Right lobe of liver (tissue), 6 donors: Measurements from ENCODE around the gene PPM1F. TPM values are rescaled to one million over a fixed set of nuclear protein-coding genes. Genes with fewer than 3 reads are reported as not detected.

Experiments
- ATAC-seq, 4 donors: fragments of 200-7000 bp; cut with Tn5 transposase; one replicate each; pipeline ENCODE4 v1.9.1; 2020; ENCODE audit warnings: mild to moderate bottlenecking in 4 of 4, moderate library complexity in 4 of 4
- DNase-seq, 3 donors: peaks; one replicate each; pipeline ENCODE4 v3.0.0-alpha.2; 2020
- H3K27ac ChIP-seq, 3 donors: fragments of 200-600 bp; one replicate each; pipeline ENCODE4 v1.8.0; 2022
- H3K27me3 ChIP-seq, 2 donors: fragments of 200-600 bp; one replicate each; pipeline ENCODE4 v1.8.0; 2022
- H3K36me3 ChIP-seq, 4 donors: fragments of 200-600 bp; sonication (generic) in 1 of 4; one replicate each; pipeline versions ENCODE4 v1.5.1 to v1.8.0; 2017 to 2022; ENCODE audit warnings: control low read depth in 1 of 4
- H3K4me1 ChIP-seq, 4 donors: fragments of 200-600 bp; sonication (generic) in 1 of 4; one replicate each; pipeline versions ENCODE4 v1.5.1 to v1.8.0; 2017 to 2022; ENCODE audit warnings: control low read depth in 1 of 4
- H3K4me3 ChIP-seq, 3 donors: fragments of 200-600 bp; one replicate each; pipeline ENCODE4 v1.8.0; 2022
- H3K9me3 ChIP-seq, 4 donors: fragments of 200-600 bp; sonication (generic) in 1 of 4; one replicate each; pipeline versions ENCODE4 v1.5.1 to v1.8.0; 2017 to 2022; ENCODE audit warnings: control low read depth in 1 of 4
- CTCF ChIP-seq, 4 donors: fragments of 200-600 bp in 3 of 4; fragments of 450-650 bp in 1 of 4; IDR thresholded peaks; one replicate each; pipeline versions ENCODE4 v1.5.1 to v1.8.0; 2016 to 2022; ENCODE audit warnings: antibody characterized with exemption in 4 of 4, mild to moderate bottlenecking in 2 of 4
- POLR2A ChIP-seq: fragments of 450-650 bp; IDR thresholded peaks from one replicate; pipeline ENCODE4 v1.6.1; 2017; ENCODE audit warnings: antibody characterized with exemption, mild to moderate bottlenecking
- WGBS: methylation state at CpG from one replicate; pipeline ENCODE4 v1.1.6; 2018; ENCODE audit warnings: low coverage, low lambda C conversion rate; ENCODE audit not compliant: insufficient coverage; ENCODE audit errors: missing lambda C conversion rate; 5-methylcytosine and 5-hydroxymethylcytosine counted together
- intact Hi-C, 2 donors: fragments of 100-400 bp; cut with DNase I; formaldehyde crosslinking; loops; one replicate each; pipeline versions ENCODE4 v1.11.2 to v1.14.1; 2022
- total RNA-seq, 6 experiments: library from RNA; depleted of rRNA in 2 of 6; stranded (reverse); fragments of >200 nt in 2 of 6; fragmentation: NEBNext Ultra II Directional in 3 of 6; extraction: Animal tissue kit (Norgen Biotek cat#: 25700) in 3 of 6; gene quantifications; one replicate each; pipeline versions ENCODE4 v1.1.0 to v1.2.4, GENCODE V29; 2016 to 2023
- donor health status: DM: no; HTN: yes; CAD: no.
- donor health status: DM: no; HTN: no; CAD: no.
- donor health status: DM: no; HTN: no; CAD: no.
- donor health status: DM: no; HTN: yes; CAD: no.
- donor health status: DM: no; HTN: yes; CAD: no.

The PPM1F gene
- total RNA-seq, 6 experiments from 2014 or later, result 5.0 to 19.4 (median 12.8) TPM

DNA sequence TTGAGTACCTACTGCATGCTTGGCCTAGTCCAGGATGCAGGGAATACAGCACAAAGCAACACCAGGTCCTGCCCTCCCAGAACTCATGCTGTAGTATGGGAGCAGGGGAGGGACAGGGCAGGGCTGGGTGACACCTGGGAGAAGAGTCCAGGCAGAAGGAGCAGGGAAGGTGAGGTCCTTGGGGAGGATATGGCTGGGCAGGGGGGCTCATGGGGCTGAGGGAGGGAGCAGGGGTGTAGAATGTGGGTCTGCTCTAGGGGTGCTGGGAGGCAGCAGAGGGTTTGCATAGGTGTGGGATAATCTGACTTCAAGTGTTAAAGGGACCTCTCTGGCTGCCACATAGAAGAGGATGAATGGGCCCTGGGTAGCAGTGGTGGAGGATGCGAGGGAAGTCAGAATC is 25.2 kb upstream of the PPM1F start:
- ATAC-seq (no peak), DNase-seq (peak in 1 of 3 donors; percentile 20)
- Histone ChIP-seq H3K27ac (no peak overlapping the region), H3K4me1 (peaks cover 0 to 10% (median 2%) of the 10 kb centered on the region in 4 donors), H3K9me3 (no peaks in the 10 kb centered on the region), H3K4me3 (no peak overlapping the region), H3K27me3 (no peaks in the 10 kb centered on the region), H3K36me3 (peaks cover 0 to 24% (median 9%) of the 10 kb centered on the region in 4 donors)
- TF ChIP-seq CTCF (IDR thresholded peaks at IDR 0.05) (no peak), POLR2A (no peak)
- WGBS, result no CpG with 5 or more reads among the region's 1 CpG
- intact Hi-C loops, result no loop called here

GRCh38 chr22:21975854-21976345 is 23.3 kb upstream of the PPM1F start:
- no peak for ATAC-seq
- peaks cover 0 to 41% (median 17%) of the 10 kb centered on the region in 4 donors for H3K36me3 ChIP-seq
- H3K27me3 ChIP-seq, result no peaks in the 10 kb centered on the region
- WGBS, result no CpG with 5 or more reads among the region's 5 CpGs
- intact Hi-C loops, result no loop called here
- TF ChIP-seq POLR2A, result no peak
- no peak overlapping the region for H3K4me3 ChIP-seq
- no peak overlapping the region for H3K27ac ChIP-seq
- H3K9me3 ChIP-seq, result no peaks in the 10 kb centered on the region
- DNase-seq, result no peak
- H3K4me1 ChIP-seq, result no peaks in the 10 kb centered on the region

GRCh38 chr22:21975273-21975672 is 22.6 kb upstream of the PPM1F start:
- no peak for ATAC-seq
- Histone ChIP-seq H3K4me3 (no peak overlapping the region), H3K4me1 (no peaks in the 10 kb centered on the region), H3K27ac (no peak overlapping the region), H3K9me3 (no peaks in the 10 kb centered on the region), H3K27me3 (no peaks in the 10 kb centered on the region), H3K36me3 (peaks cover 0 to 47% (median 19%) of the 10 kb centered on the region in 4 donors)
- no peak for DNase-seq
- 82% methylated on average over 3 of the region's 5 CpGs for WGBS
- intact Hi-C loops, result no loop called here
- TF ChIP-seq CTCF (IDR thresholded peaks at IDR 0.05), result no peak
- TF ChIP-seq POLR2A, result no peak

- H3K4me1 ChIP-seq, result no peaks in the 10 kb centered on the region
- no peak overlapping the region for H3K27ac ChIP-seq
- ATAC-seq (no peak), DNase-seq (no peak)
- no peak for TF ChIP-seq POLR2A
- TF ChIP-seq CTCF (IDR thresholded peaks at IDR 0.05), result no peak
- no peaks in the 10 kb centered on the region for H3K9me3 ChIP-seq
- no peaks in the 10 kb centered on the region for H3K27me3 ChIP-seq
- no peak overlapping the region for H3K4me3 ChIP-seq
- WGBS, result no CpG with 5 or more reads among the region's 12 CpGs
- intact Hi-C loops, result no loop called here
- H3K36me3 ChIP-seq, result peaks cover 0 to 58% (median 23%) of the 10 kb centered on the region in 4 donors
These were observed 21.5 kb upstream of the PPM1F start for GRCh38 chr22:21974058-21974649.

DNA sequence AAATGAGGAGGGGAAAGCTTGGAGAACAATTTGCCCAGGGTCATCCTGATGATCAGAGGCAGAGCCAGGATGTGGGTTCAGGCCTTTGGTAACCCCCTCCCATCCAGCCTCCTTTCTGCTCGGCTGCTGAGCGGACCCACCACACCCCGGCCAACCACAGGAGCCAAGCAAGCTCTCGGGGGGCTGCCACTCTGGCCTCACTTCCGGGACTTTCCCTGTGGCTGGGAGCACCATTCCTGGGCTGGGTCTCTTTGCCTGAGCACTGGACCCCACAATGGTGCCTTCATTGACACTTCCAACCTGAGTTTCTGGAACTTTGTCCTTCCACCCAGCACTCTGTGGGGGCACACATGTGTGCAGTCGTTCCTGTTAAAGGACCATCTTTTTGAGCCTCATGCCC is 20.2 kb upstream of the PPM1F start:
- whole genome bisulfite sequencing, result 57% methylated on average over 2 of the region's 6 CpGs
- ATAC-seq, result no peak
- TF ChIP-seq POLR2A, result no peak
- TF ChIP-seq CTCF (IDR thresholded peaks at IDR 0.05), result no peak
- Histone ChIP-seq H3K9me3 (no peaks in the 10 kb centered on the region), H3K27ac (no peak overlapping the region), H3K27me3 (no peaks in the 10 kb centered on the region), H3K4me1 (no peaks in the 10 kb centered on the region), H3K4me3 (no peak overlapping the region), H3K36me3 (peaks cover 0 to 71% (median 25%) of the 10 kb centered on the region in 4 donors)
- no peak for DNase-seq
- intact Hi-C loops, result no loop called here
